ENCODE measurements around the gene UBALD1. TPM values are rescaled to one million over a fixed set of nuclear protein-coding genes. Genes with fewer than 3 reads are reported as not detected.

The UBALD1 gene
- total RNA-seq, 4 donors from 2014 or later = 2.8 to 31.1 (median 23.5) TPM; not detected in 1

GRCh38 chr16:4610011-4611005 is 4.4 kb downstream of the UBALD1 start:
- Histone ChIP-seq H3K9me3 (no peaks in the 10 kb centered on the region), H3K4me3 (no peak overlapping the region), H3K27ac (no peak overlapping the region), H3K36me3 (no peaks in the 10 kb centered on the region), H3K27me3 (no peaks in the 10 kb centered on the region), H3K4me1 (peaks cover 0 to 26% of the 10 kb centered on the region in 2 donors)
- intact Hi-C loops (cut with DNase I; ENCODE audit: low total_unique reads) = no loop called here
- DNase-seq = no peak
- TF ChIP-seq, protein P1, sequence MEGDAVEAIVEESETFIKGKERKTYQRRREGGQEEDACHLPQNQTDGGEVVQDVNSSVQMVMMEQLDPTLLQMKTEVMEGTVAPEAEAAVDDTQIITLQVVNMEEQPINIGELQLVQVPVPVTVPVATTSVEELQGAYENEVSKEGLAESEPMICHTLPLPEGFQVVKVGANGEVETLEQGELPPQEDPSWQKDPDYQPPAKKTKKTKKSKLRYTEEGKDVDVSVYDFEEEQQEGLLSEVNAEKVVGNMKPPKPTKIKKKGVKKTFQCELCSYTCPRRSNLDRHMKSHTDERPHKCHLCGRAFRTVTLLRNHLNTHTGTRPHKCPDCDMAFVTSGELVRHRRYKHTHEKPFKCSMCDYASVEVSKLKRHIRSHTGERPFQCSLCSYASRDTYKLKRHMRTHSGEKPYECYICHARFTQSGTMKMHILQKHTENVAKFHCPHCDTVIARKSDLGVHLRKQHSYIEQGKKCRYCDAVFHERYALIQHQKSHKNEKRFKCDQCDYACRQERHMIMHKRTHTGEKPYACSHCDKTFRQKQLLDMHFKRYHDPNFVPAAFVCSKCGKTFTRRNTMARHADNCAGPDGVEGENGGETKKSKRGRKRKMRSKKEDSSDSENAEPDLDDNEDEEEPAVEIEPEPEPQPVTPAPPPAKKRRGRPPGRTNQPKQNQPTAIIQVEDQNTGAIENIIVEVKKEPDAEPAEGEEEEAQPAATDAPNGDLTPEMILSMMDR (IDR thresholded peaks at IDR 0.05) = no peak
- TF ChIP-seq POLR2A (IDR thresholded peaks at IDR 0.05) = no peak

DNA sequence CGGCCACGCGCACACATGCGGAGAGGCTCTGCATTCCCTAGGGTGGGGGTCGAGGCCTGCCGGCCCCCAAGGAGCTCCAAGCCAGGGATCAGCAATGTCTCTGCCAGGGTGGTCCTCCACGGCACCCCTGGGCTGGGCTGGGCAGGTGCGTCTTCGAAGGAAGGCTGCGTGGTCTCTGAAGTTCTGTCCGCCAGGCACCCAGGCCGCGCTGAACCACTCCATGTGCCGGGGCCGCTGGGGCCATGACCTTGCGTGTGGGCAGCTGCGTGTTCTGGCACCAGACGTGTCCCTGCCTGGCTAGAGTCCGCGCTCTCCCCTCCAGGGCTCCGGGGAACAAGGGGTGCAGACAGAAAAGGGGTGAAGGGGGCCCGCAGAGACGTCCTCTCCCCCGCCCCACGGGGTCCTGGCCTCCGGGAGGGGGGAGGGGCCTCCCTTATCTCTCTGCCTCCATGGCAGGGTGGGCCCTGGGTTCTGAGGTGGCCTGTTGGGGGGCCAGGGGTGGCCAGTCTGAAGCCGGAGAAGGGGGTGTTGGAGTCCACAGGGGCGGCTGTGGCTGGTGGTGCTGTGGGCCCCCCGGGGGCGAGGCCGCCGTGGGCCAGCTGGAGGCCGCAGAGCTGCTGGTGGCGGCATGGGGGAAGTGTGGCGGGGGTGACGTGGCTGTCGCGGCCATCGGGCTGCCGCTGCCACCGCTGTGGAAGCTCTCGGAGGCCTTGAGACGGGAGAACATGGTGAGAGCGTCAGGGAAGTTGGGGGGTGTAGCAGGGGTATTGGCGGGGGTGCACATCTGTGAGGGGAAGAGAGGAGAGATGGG is 5.3 kb downstream of the UBALD1 start:
- H3K36me3 ChIP-seq = no peaks in the 10 kb centered on the region
- H3K4me3 ChIP-seq = no peak overlapping the region
- no peak overlapping the region for H3K27ac ChIP-seq
- intact Hi-C loops (cut with DNase I; ENCODE audit: low total_unique reads) = no loop called here
- no peak for DNase-seq
- no peak for TF ChIP-seq POLR2A (IDR thresholded peaks at IDR 0.05)
- TF ChIP-seq, protein P1 (IDR thresholded peaks at IDR 0.05) = no peak
- H3K27me3 ChIP-seq = no peaks in the 10 kb centered on the region
- H3K4me1 ChIP-seq = peaks cover 0 to 26% of the 10 kb centered on the region in 2 donors
- H3K9me3 ChIP-seq = no peaks in the 10 kb centered on the region

DNA sequence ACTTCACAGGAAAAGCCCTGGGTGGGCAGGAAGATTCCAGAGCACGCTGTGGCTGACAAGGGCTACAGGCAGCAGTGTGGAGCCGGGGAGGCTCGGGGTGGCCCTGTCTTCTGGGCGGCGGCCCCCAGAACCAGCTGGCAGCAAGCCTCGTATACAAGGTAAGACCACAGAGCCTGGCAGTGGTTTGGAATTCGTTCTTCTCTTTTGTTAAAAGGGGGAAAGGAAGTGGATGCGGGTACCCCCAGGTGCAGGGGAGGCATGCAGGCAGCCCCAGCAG is 6.0 kb downstream of the UBALD1 start:
- DNase-seq = no peak
- intact Hi-C loops (cut with DNase I; ENCODE audit: low total_unique reads) = no loop called here
- Histone ChIP-seq H3K4me1 (peaks cover 0 to 24% of the 10 kb centered on the region in 2 donors), H3K27me3 (no peaks in the 10 kb centered on the region), H3K36me3 (no peaks in the 10 kb centered on the region), H3K9me3 (no peaks in the 10 kb centered on the region), H3K27ac (no peak overlapping the region), H3K4me3 (no peak overlapping the region)
- no peak for TF ChIP-seq POLR2A (IDR thresholded peaks at IDR 0.05)

GRCh38 chr16:4607841-4608703 is 6.6 kb downstream of the UBALD1 start:
- DNase-seq = no peak
- H3K27ac ChIP-seq = no peak overlapping the region
- no peaks in the 10 kb centered on the region for H3K27me3 ChIP-seq
- no peak for TF ChIP-seq POLR2A (IDR thresholded peaks at IDR 0.05)
- TF ChIP-seq, protein P1 (IDR thresholded peaks at IDR 0.05) = no peak
- H3K9me3 ChIP-seq = no peaks in the 10 kb centered on the region
- no peak overlapping the region for H3K4me3 ChIP-seq
- H3K4me1 ChIP-seq = peaks cover 0 to 18% of the 10 kb centered on the region in 2 donors
- intact Hi-C loops (cut with DNase I; ENCODE audit: low total_unique reads) = no loop called here
- H3K36me3 ChIP-seq = no peaks in the 10 kb centered on the region

- Histone ChIP-seq H3K4me1 (peaks cover 0 to 4% of the 10 kb centered on the region in 2 donors), H3K36me3 (no peaks in the 10 kb centered on the region), H3K9me3 (no peaks in the 10 kb centered on the region), H3K4me3 (no peak overlapping the region), H3K27me3 (no peaks in the 10 kb centered on the region), H3K27ac (no peak overlapping the region)
- no peak for DNase-seq
- TF ChIP-seq POLR2A (IDR thresholded peaks at IDR 0.05) = no peak
- TF ChIP-seq, protein P1 (IDR thresholded peaks at IDR 0.05) = no peak
- intact Hi-C loops (cut with DNase I; ENCODE audit: low total_unique reads) = no loop called here
Measured at GRCh38 chr16:4606354-4606753, 8.3 kb downstream of the UBALD1 start.
